Neuronal stem cell (in vitro differentiated cells): ENCODE measurements around the gene TSR3.

Experiments
- DNase-seq: peaks from one replicate; pipeline ENCODE4 v3.0.0-alpha.2; 2013; ENCODE audit warnings: low spot score
- H2AFZ ChIP-seq: one replicate; pipeline ENCODE4 v1.6.1; 2013; ENCODE audit warnings: mild to moderate bottlenecking, low read length, inconsistent platforms
- H2AK5ac ChIP-seq: 2 replicates; pipeline ENCODE4 v1.6.1; 2013; ENCODE audit warnings: low read depth, mild to moderate bottlenecking, inconsistent platforms, low read length, moderate library complexity, mixed read lengths
- H2BK120ac ChIP-seq: 2 replicates; pipeline ENCODE4 v1.6.1; 2013; ENCODE audit warnings: low read depth, mild to moderate bottlenecking, inconsistent platforms, low read length, moderate library complexity, mixed read lengths
- H2BK12ac ChIP-seq: one replicate; pipeline ENCODE4 v1.6.1; 2013; ENCODE audit warnings: low read length, inconsistent platforms
- H2BK15ac ChIP-seq: 2 replicates; pipeline ENCODE4 v1.6.1; 2013; ENCODE audit warnings: mild to moderate bottlenecking, low read length, inconsistent platforms, mixed read lengths
- H2BK5ac ChIP-seq: one replicate; pipeline ENCODE4 v1.6.1; 2013; ENCODE audit warnings: inconsistent platforms, mild to moderate bottlenecking, low read length, moderate library complexity
- H3K14ac ChIP-seq: one replicate; pipeline ENCODE4 v1.6.1; 2013; ENCODE audit warnings: low read length, inconsistent platforms
- H3K18ac ChIP-seq: 2 replicates; pipeline ENCODE4 v1.6.1; 2013; ENCODE audit warnings: low read length, inconsistent platforms
- H3K23ac ChIP-seq: 2 replicates; pipeline ENCODE4 v1.6.1; 2013; ENCODE audit warnings: low read depth, mild to moderate bottlenecking, mixed read lengths, low read length, inconsistent platforms; ENCODE audit not compliant: poor library complexity
- H3K27ac ChIP-seq: replicated peaks from 3 replicates; pipeline ENCODE4 v1.5.1; 2013; ENCODE audit warnings: low read length, inconsistent platforms
- H3K27me3 ChIP-seq, 3 experiments: 2 replicates each; pipeline ENCODE4 v1.6.1; 2013; ENCODE audit warnings: low read length in 3 of 3, mild to moderate bottlenecking in 2 of 3, inconsistent platforms in 1 of 3, low read depth in 1 of 3, mixed read lengths in 1 of 3, moderate library complexity in 1 of 3; ENCODE audit not compliant: control insufficient read depth in 3 of 3, insufficient read depth in 3 of 3
- H3K36me3 ChIP-seq, 2 donors: replicated peaks in 1 of 2; 2 replicates each; pipeline ENCODE4 v1.6.1; 2013; ENCODE audit warnings: low read length in 2 of 2; ENCODE audit not compliant: control insufficient read depth in 2 of 2, insufficient read depth in 2 of 2
- H3K4ac ChIP-seq: 2 replicates; pipeline ENCODE4 v1.6.1; 2013; ENCODE audit warnings: inconsistent platforms, mild to moderate bottlenecking, low read length, moderate library complexity
- H3K4me1 ChIP-seq, 2 donors: 1 replicate in 1 of 2; 2 replicates in 1 of 2; pipeline ENCODE4 v1.6.1; 2013; ENCODE audit warnings: low read length in 2 of 2, low read depth in 1 of 2; ENCODE audit not compliant: control insufficient read depth in 2 of 2, insufficient read depth in 1 of 2
- H3K4me2 ChIP-seq: one replicate; pipeline ENCODE4 v1.6.1; 2013; ENCODE audit warnings: mild to moderate bottlenecking, low read length, inconsistent platforms; ENCODE audit not compliant: insufficient read depth, poor library complexity, severe bottlenecking
- H3K4me3 ChIP-seq, 2 donors: 2 replicates each; pipeline ENCODE4 v1.5.1; 2013; ENCODE audit warnings: low read length in 2 of 2, mild to moderate bottlenecking in 2 of 2, inconsistent platforms in 1 of 2, moderate library complexity in 1 of 2
- H3K79me1 ChIP-seq: one replicate; pipeline ENCODE4 v1.6.1; 2013; ENCODE audit warnings: low read depth, mild to moderate bottlenecking, inconsistent platforms, low read length, moderate library complexity
- H3K9ac ChIP-seq: one replicate; pipeline ENCODE4 v1.6.1; 2013; ENCODE audit warnings: mild to moderate bottlenecking, low read depth, low read length, inconsistent platforms; ENCODE audit not compliant: poor library complexity
- H3K9me3 ChIP-seq, 2 donors: replicated peaks in 1 of 2; 2 replicates each; pipeline versions ENCODE3 to v1.6.1; 2013; ENCODE audit warnings: low read length in 2 of 2, mild to moderate bottlenecking in 2 of 2, inconsistent platforms in 1 of 2, low read depth in 1 of 2, mixed read lengths in 1 of 2, moderate library complexity in 1 of 2; ENCODE audit not compliant: control insufficient read depth in 2 of 2, insufficient read depth in 1 of 2
- H4K8ac ChIP-seq: one replicate; pipeline ENCODE4 v1.6.1; 2013; ENCODE audit warnings: low read depth, mild to moderate bottlenecking, inconsistent platforms, low read length, moderate library complexity
- H4K91ac ChIP-seq: one replicate; pipeline ENCODE4 v1.6.1; 2013; ENCODE audit warnings: low read length, low read depth, mild to moderate bottlenecking, inconsistent platforms; ENCODE audit not compliant: poor library complexity
- WGBS, 2 donors: extraction: QIAGEN DNeasy Blood & Tissue Kit; methylation state at CpG; one replicate each; pipeline ENCODE4 v1.1.7; 2013; ENCODE audit warnings: missing lambda C conversion rate in 2 of 2, mixed read lengths in 1 of 2; ENCODE audit not compliant: insufficient read length in 2 of 2, insufficient replicate concordance in 1 of 2; ENCODE audit errors: extremely low coverage in 2 of 2; 5-methylcytosine and 5-hydroxymethylcytosine counted together

TSR3 gene

GRCh38 chr16:1324286-1324826 lies 27.3 kb downstream of the TSR3 start:
- no peak overlapping the region for H3K9ac ChIP-seq
- no peak overlapping the region for H3K23ac ChIP-seq
- H3K4me1 ChIP-seq: peaks cover 7% of the 10 kb centered on the region in 2 donors
- H3K4me3 ChIP-seq: no peak overlapping the region
- H4K8ac ChIP-seq: no peak overlapping the region
- no peak overlapping the region for H3K4ac ChIP-seq
- WGBS, 2 donors: no CpG with 5 or more reads among the region's 22 CpGs
- H3K79me1 ChIP-seq: peaks cover 11% of the 10 kb centered on the region
- H2BK120ac ChIP-seq: no peak overlapping the region
- DNase-seq: no peak
- H2AK5ac ChIP-seq: no peak overlapping the region
- H3K36me3 ChIP-seq: peaks cover 43 to 62% of the 10 kb centered on the region in 2 donors
- H2BK5ac ChIP-seq: no peak overlapping the region
- no peak overlapping the region for H2AFZ ChIP-seq
- no peak overlapping the region for H3K27ac ChIP-seq
- H2BK15ac ChIP-seq: no peak overlapping the region
- no peak overlapping the region for H3K14ac ChIP-seq
- no peak overlapping the region for H4K91ac ChIP-seq
- H2BK12ac ChIP-seq: no peak overlapping the region
- H3K4me2 ChIP-seq: no peak overlapping the region
- H3K9me3 ChIP-seq: peaks cover 0 to 1% of the 10 kb centered on the region in 2 donors
- no peaks in the 10 kb centered on the region for H3K27me3 ChIP-seq
- no peak overlapping the region for H3K18ac ChIP-seq

GRCh38 chr16:1323296-1324239 lies 28.1 kb downstream of the TSR3 start:
- Histone ChIP-seq H2BK5ac (peak overlapping the region; percentile 82), H2BK12ac (no peak overlapping the region), H2AK5ac (no peak overlapping the region), H3K23ac (peak overlapping the region; percentile 25), H3K4me2 (no peak overlapping the region), H2BK15ac (no peak overlapping the region), H3K9me3 (peaks cover 0 to 4% of the 10 kb centered on the region in 2 donors), H3K27me3 (no peaks in the 10 kb centered on the region), H3K9ac (peak overlapping the region; percentile 70), H3K4me3 (peak overlapping the region in 1 of 2 donors; percentile 39), H2BK120ac (no peak overlapping the region), H3K18ac (no peak overlapping the region), H3K27ac (no peak overlapping the region), H3K4ac (no peak overlapping the region), H4K91ac (no peak overlapping the region), H3K14ac (no peak overlapping the region), H2AFZ (no peak overlapping the region), H3K36me3 (peaks cover 50 to 69% of the 10 kb centered on the region in 2 donors), H4K8ac (no peak overlapping the region), H3K79me1 (peaks cover 15% of the 10 kb centered on the region), H3K4me1 (peaks cover 7% of the 10 kb centered on the region in 2 donors)
- WGBS, 2 donors: no CpG with 5 or more reads among the region's 35 CpGs
- no peak for DNase-seq

GRCh38 chr16:1322407-1322806 lies 29.3 kb downstream of the TSR3 start:
- no CpG with 5 or more reads among the region's 8 CpGs for WGBS, 2 donors
- peaks cover 62 to 81% of the 10 kb centered on the region in 2 donors for H3K36me3 ChIP-seq
- no peak overlapping the region for H3K4me2 ChIP-seq
- peaks cover 21% of the 10 kb centered on the region for H3K79me1 ChIP-seq
- peaks cover 2 to 4% of the 10 kb centered on the region in 2 donors for H3K4me1 ChIP-seq
- no peak overlapping the region for H2BK120ac ChIP-seq
- peaks cover 0 to 4% of the 10 kb centered on the region in 2 donors for H3K9me3 ChIP-seq
- no peak overlapping the region for H4K91ac ChIP-seq
- H2AK5ac ChIP-seq: no peak overlapping the region
- no peak overlapping the region for H3K18ac ChIP-seq
- no peak overlapping the region for H3K4me3 ChIP-seq
- H3K4ac ChIP-seq: no peak overlapping the region
- no peak overlapping the region for H2AFZ ChIP-seq
- no peak overlapping the region for H3K14ac ChIP-seq
- no peak overlapping the region for H2BK15ac ChIP-seq
- no peak overlapping the region for H2BK12ac ChIP-seq
- no peak overlapping the region for H3K9ac ChIP-seq
- no peak overlapping the region for H3K27ac ChIP-seq
- H2BK5ac ChIP-seq: no peak overlapping the region
- no peak overlapping the region for H3K23ac ChIP-seq
- no peak overlapping the region for H4K8ac ChIP-seq
- H3K27me3 ChIP-seq: no peaks in the 10 kb centered on the region
- no peak for DNase-seq

GRCh38 chr16:1320658-1321240 lies 30.9 kb downstream of the TSR3 start:
- no peak overlapping the region for H4K8ac ChIP-seq
- no CpG with 5 or more reads among the region's 22 CpGs for WGBS, 2 donors
- H2BK12ac ChIP-seq: peak overlapping the region; percentile 22
- no peak overlapping the region for H2BK15ac ChIP-seq
- no peak overlapping the region for H3K27ac ChIP-seq
- peak overlapping the region; percentile 60 for H3K9ac ChIP-seq
- H3K4me1 ChIP-seq: no peaks in the 10 kb centered on the region
- H2AK5ac ChIP-seq: no peak overlapping the region
- H2BK120ac ChIP-seq: no peak overlapping the region
- peaks cover 0 to 4% of the 10 kb centered on the region in 2 donors for H3K9me3 ChIP-seq
- H3K4ac ChIP-seq: no peak overlapping the region
- H2AFZ ChIP-seq: no peak overlapping the region
- peak overlapping the region in 1 of 2 donors; percentile 22 for H3K4me3 ChIP-seq
- no peak overlapping the region for H3K18ac ChIP-seq
- no peak for DNase-seq
- no peak overlapping the region for H3K4me2 ChIP-seq
- peaks cover 76 to 95% of the 10 kb centered on the region in 2 donors for H3K36me3 ChIP-seq
- H4K91ac ChIP-seq: no peak overlapping the region
- no peak overlapping the region for H3K23ac ChIP-seq
- no peak overlapping the region for H3K14ac ChIP-seq
- H3K79me1 ChIP-seq: peaks cover 30% of the 10 kb centered on the region
- no peaks in the 10 kb centered on the region for H3K27me3 ChIP-seq
- peak overlapping the region; percentile 13 for H2BK5ac ChIP-seq
